Duodenal mucosa (tissue), 2 donors: ENCODE measurements around the gene SERPINB1.

Experiments used
- H3K27ac ChIP-seq: one replicate; pipeline ENCODE4 v1.7.0; 2013; ENCODE audit warnings: low read depth, low read length
- H3K27me3 ChIP-seq, 2 donors: one replicate each; pipeline ENCODE4 v1.7.0; 2013; ENCODE audit warnings: low read length in 2 of 2, control low read depth in 1 of 2; ENCODE audit not compliant: insufficient read depth in 2 of 2, control insufficient read depth in 1 of 2
- H3K36me3 ChIP-seq, 2 donors: one replicate each; pipeline ENCODE4 v1.7.0; 2013; ENCODE audit warnings: low read length in 2 of 2, control low read depth in 1 of 2; ENCODE audit not compliant: insufficient read depth in 2 of 2, control insufficient read depth in 1 of 2
- H3K4me1 ChIP-seq, 2 donors: one replicate each; pipeline ENCODE4 v1.7.0; 2013; ENCODE audit warnings: low read length in 2 of 2, control low read depth in 1 of 2; ENCODE audit not compliant: insufficient read depth in 2 of 2, control insufficient read depth in 1 of 2
- H3K4me3 ChIP-seq, 2 donors: one replicate each; pipeline ENCODE4 v1.7.0; 2013; ENCODE audit warnings: low read length in 2 of 2, low read depth in 1 of 2
- H3K9ac ChIP-seq, 2 donors: one replicate each; pipeline ENCODE4 v1.7.0; 2013; ENCODE audit warnings: low read length in 2 of 2, low read depth in 1 of 2
- H3K9me3 ChIP-seq, 2 donors: one replicate each; pipeline ENCODE4 v1.7.0; 2013; ENCODE audit warnings: low read length in 2 of 2, control low read depth in 1 of 2; ENCODE audit not compliant: control insufficient read depth in 1 of 2

The SERPINB1 gene

GRCh38 chr6:2784930-2785329 lies 56.7 kb downstream of the SERPINB1 start:
- H3K4me1 ChIP-seq, result peaks cover 0 to 10% of the 10 kb centered on the region in 2 donors
- H3K9ac ChIP-seq, result no peak overlapping the region
- H3K9me3 ChIP-seq, result no peaks in the 10 kb centered on the region
- H3K4me3 ChIP-seq, result no peak overlapping the region
- H3K36me3 ChIP-seq, result peaks cover 24 to 55% of the 10 kb centered on the region in 2 donors
- no peaks in the 10 kb centered on the region for H3K27me3 ChIP-seq
- no peak overlapping the region for H3K27ac ChIP-seq

DNA sequence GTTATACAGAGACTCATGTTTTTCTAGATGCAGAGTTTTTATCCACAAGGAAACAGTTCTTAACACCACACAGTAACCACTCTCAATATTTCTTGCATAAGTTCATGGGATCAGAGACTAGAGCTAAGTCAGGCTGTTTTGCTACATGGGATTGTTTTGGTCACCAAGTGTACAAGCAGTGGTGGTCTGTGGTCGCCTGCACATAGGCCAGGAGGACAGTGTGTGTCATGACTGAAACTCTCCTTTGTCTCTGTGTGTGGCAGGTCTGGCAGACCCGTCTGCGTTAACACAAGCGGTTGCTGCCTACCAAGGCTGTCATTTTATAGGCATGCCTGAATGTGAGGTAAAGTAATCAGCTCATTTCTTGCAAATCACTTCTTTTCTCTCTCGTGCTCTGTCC lies 57.6 kb downstream of the SERPINB1 start:
- no peak overlapping the region for H3K27ac ChIP-seq
- H3K4me3 ChIP-seq, result no peak overlapping the region
- H3K9me3 ChIP-seq, result no peaks in the 10 kb centered on the region
- peaks cover 30 to 61% of the 10 kb centered on the region in 2 donors for H3K36me3 ChIP-seq
- H3K27me3 ChIP-seq, result no peaks in the 10 kb centered on the region
- no peak overlapping the region for H3K9ac ChIP-seq
- peaks cover 0 to 10% of the 10 kb centered on the region in 2 donors for H3K4me1 ChIP-seq

DNA sequence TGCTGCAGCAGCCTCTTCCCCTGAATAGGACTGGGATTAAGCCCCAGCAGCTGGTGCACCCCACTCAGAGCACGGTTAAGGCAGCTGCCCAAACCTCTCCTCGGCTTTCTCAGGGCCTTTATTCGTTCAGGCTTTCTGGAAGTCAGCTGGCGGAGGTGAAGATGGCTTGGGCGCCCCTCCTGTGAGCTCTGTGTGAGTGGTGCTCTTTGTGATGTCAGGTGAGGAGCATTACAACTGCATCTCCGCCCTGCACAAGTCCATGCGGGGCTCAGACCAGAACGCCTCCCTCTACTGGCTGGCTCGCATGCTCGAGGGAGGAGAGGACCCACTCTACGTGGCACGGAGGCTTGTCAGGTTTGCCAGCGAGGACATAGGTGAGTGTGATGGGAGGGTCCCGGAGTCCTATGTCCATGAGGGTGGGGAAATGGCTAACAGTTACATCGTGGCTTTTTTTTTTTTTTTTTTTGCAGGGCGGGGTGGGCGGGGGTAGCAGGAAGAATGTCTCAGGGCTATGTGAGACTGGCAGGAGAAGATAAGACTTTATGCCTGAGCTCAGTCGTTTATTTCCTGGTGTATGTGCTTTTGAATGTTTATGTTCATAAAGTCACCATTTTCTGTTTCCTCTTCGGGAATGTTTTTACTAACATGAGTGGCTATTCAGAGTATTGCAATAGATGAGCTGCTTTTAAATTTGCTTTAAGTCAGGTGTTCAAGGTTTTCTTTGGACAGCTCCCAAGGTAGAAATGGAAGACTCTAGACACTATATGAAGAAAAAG lies 58.3 kb downstream of the SERPINB1 start:
- Histone ChIP-seq H3K27ac (no peak overlapping the region), H3K9me3 (no peaks in the 10 kb centered on the region), H3K36me3 (peaks cover 30 to 68% of the 10 kb centered on the region in 2 donors), H3K4me1 (peaks cover 0 to 10% of the 10 kb centered on the region in 2 donors), H3K27me3 (no peaks in the 10 kb centered on the region), H3K4me3 (no peak overlapping the region), H3K9ac (no peak overlapping the region)

DNA sequence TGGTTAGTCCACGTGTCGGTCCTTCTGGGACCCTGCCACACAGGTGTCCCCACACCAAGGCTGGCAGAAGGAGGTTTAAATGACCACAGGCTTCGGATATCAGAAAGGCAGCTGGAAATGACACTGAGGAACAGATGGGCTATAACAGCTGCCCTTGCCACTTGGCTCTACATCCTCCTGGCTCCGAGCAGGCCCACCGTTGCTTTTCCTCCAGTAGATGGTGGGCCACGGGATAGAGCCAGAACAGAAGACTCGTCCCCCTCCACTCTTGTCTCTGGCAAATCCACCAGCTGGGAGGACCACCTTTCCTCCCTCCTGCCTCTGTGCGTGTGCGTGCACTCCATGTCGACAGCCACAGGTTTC lies 58.9 kb downstream of the SERPINB1 start:
- Histone ChIP-seq H3K9ac (no peak overlapping the region), H3K9me3 (no peaks in the 10 kb centered on the region), H3K27ac (no peak overlapping the region), H3K36me3 (peaks cover 30 to 67% of the 10 kb centered on the region in 2 donors), H3K27me3 (no peaks in the 10 kb centered on the region), H3K4me3 (no peak overlapping the region), H3K4me1 (peaks cover 0 to 10% of the 10 kb centered on the region in 2 donors)

GRCh38 chr6:2782356-2782708 lies 59.3 kb downstream of the SERPINB1 start:
- Histone ChIP-seq H3K4me1 (peaks cover 0 to 10% of the 10 kb centered on the region in 2 donors), H3K9ac (no peak overlapping the region), H3K4me3 (no peak overlapping the region), H3K36me3 (peaks cover 30 to 68% of the 10 kb centered on the region in 2 donors), H3K27ac (no peak overlapping the region), H3K9me3 (no peaks in the 10 kb centered on the region), H3K27me3 (no peaks in the 10 kb centered on the region)
